T-cell (primary cell): ENCODE results near the gene ADAMTS10. TPM values are rescaled to one million over a fixed set of nuclear protein-coding genes. Genes with fewer than 3 reads are reported as not detected.
"Not testable (repeated sequence)": the region's sequence is repeated elsewhere in the genome, so short reads cannot be mapped to it uniquely, and the experiment has no call there.

Experiments used
- ATAC-seq, 4 experiments: fragments of 200-7000 bp in 3 of 4; fragments of 150-1000 bp in 1 of 4; cut with Tn5 transposase; replicated peaks in 1 of 4; 1 replicate in 3 of 4; 2 replicates in 1 of 4; pipeline ENCODE4 v1.10.0; 2021; ENCODE audit warnings: moderate library complexity in 3 of 4, mild to moderate bottlenecking in 2 of 4, moderate number of reproducible peaks in 1 of 4
- CTCF ChIA-PET, 2 donors: fragments of 300-600 bp; sonication (Branson Sonifier 250); formaldehyde crosslinking; loops; one replicate each; lab custom pipeline; 2022; ENCODE audit warnings: antibody characterized with exemption in 2 of 2; lab: Charles Lee
- POLR2A ChIA-PET, 2 donors: fragments of 300-600 bp; sonication (Branson Sonifier 250); formaldehyde crosslinking; loops; one replicate each; lab custom pipeline; 2022; ENCODE audit warnings: antibody characterized with exemption in 2 of 2; lab: Charles Lee
- DNase-seq, 35 experiments: peaks; one replicate each; pipeline versions ENCODE4 v3.0.0 to v3.0.0-alpha.2; 2013 to 2023
- H3K27ac ChIP-seq: one replicate; pipeline ENCODE4 v1.5.1; 2013; ENCODE audit warnings: low read length
- H3K27me3 ChIP-seq, 2 experiments: replicated peaks in 1 of 2; 1 replicate in 1 of 2; 2 replicates in 1 of 2; pipeline versions ENCODE4 v1.6.1 to v1.7.0; 2013; ENCODE audit warnings: low read length in 1 of 2, mixed read lengths in 1 of 2; ENCODE audit not compliant: control insufficient read depth in 2 of 2, insufficient read depth in 2 of 2; ENCODE audit errors: extremely low read depth in 1 of 2
- H3K36me3 ChIP-seq, 2 donors: 1 replicate in 1 of 2; 2 replicates in 1 of 2; pipeline versions ENCODE4 v1.6.1 to v1.7.0; 2013; ENCODE audit warnings: low read length in 1 of 2; ENCODE audit not compliant: control insufficient read depth in 2 of 2, insufficient read depth in 1 of 2; ENCODE audit errors: extremely low read depth in 1 of 2
- H3K4me1 ChIP-seq, 2 experiments: 1 replicate in 1 of 2; 2 replicates in 1 of 2; pipeline versions ENCODE4 v1.6.1 to v1.7.0; 2013; ENCODE audit warnings: low read length in 2 of 2, mixed read lengths in 1 of 2; ENCODE audit not compliant: insufficient read depth in 2 of 2, control insufficient read depth in 1 of 2; ENCODE audit errors: extremely low read depth in 1 of 2
- H3K4me3 ChIP-seq, 2 donors: 1 replicate in 1 of 2; 2 replicates in 1 of 2; pipeline versions ENCODE4 v1.5.1 to v1.7.0; 2013; ENCODE audit warnings: mild to moderate bottlenecking in 2 of 2, low read length in 1 of 2, moderate library complexity in 1 of 2; ENCODE audit not compliant: control insufficient read depth in 1 of 2; ENCODE audit errors: extremely low read depth in 1 of 2
- H3K9me3 ChIP-seq: 2 replicates; pipeline ENCODE4 v1.7.0; 2013
- H3K27ac Mint-ChIP-seq, 2 donors: one replicate each; pipeline ENCODE4 v1.8.0; 2020 to 2021; ENCODE audit warnings: mild to moderate bottlenecking in 2 of 2, mixed read lengths in 2 of 2
- H3K27me3 Mint-ChIP-seq, 2 donors: one replicate each; pipeline ENCODE4 v1.8.0; 2021 to 2022; ENCODE audit warnings: mixed read lengths in 2 of 2
- H3K36me3 Mint-ChIP-seq: one replicate; pipeline ENCODE4 v1.8.0; 2021; ENCODE audit warnings: mixed read lengths
- H3K4me1 Mint-ChIP-seq, 3 donors: one replicate each; pipeline ENCODE4 v1.8.0; 2020 to 2022; ENCODE audit warnings: mixed read lengths in 3 of 3, mild to moderate bottlenecking in 1 of 3
- H3K4me3 Mint-ChIP-seq, 3 donors: one replicate each; pipeline ENCODE4 v1.8.0; 2020 to 2022; ENCODE audit warnings: mild to moderate bottlenecking in 3 of 3, mixed read lengths in 3 of 3, moderate library complexity in 3 of 3
- H3K9me3 Mint-ChIP-seq, 3 donors: one replicate each; pipeline ENCODE4 v1.8.0; 2020 to 2022; ENCODE audit warnings: mixed read lengths in 3 of 3
- WGBS: methylation state at CpG from one replicate; pipeline ENCODE4 v1.1.5; 2013; ENCODE audit warnings: missing lambda C conversion rate; ENCODE audit not compliant: insufficient coverage; 5-methylcytosine and 5-hydroxymethylcytosine counted together
- total RNA-seq, 35 experiments: library from RNA in 6 of 35; stranded (reverse) in 6 of 35; fragments of 120-200 nt in 1 of 35; gene quantifications; one replicate each; pipeline versions ENCODE4 v1.2.1 to v1.2.4 and lab custom pipeline; 2013 to 2026

The ADAMTS10 gene
- total RNA-seq, 5 donors from 2014 or later (not counting 1 experiment from before 2014, with no cell fraction given): 57.2 to 103 (median 80.1) TPM

- ChIA-PET POLR2A (interaction anchor here in 1 of 2 donors (0.5 to 0.6 kb wide), 2 partner anchors 10 to 1384 kb away, joined by 3 to 5 read pairs; no protein-coding TSS in a partner anchor), CTCF (interaction anchor here in 1 of 2 donors (1.0 to 1.3 kb wide), 3 partner anchors 8 to 90 kb away, joined by 3 read pairs; no protein-coding TSS in a partner anchor)
- Histone ChIP-seq H3K4me1 (peaks cover 21 to 89% of the 10 kb centered on the region in 2 experiments), H3K36me3 (no peaks in the 10 kb centered on the region), H3K4me3 (peak within 1 kb of the TSS; percentile 21 to 81), H3K27me3 (no peaks in the 10 kb centered on the region), H3K27ac (peak within 1 kb of the TSS; percentile 27), H3K9me3 (no peaks in the 10 kb centered on the region)
- peaks cover 67 to 74% (median 72%) of the 10 kb centered on the region in 3 donors for H3K4me1 Mint-ChIP-seq
- peaks cover 11% of the 10 kb centered on the region for H3K36me3 Mint-ChIP-seq
- peak within 1 kb of the TSS; percentile 87 to 99 for H3K27ac Mint-ChIP-seq
- WGBS: no CpG with 5 or more reads among the region's 7 CpGs
- H3K9me3 Mint-ChIP-seq: no peaks in the 10 kb centered on the region
- H3K4me3 Mint-ChIP-seq: peak within 1 kb of the TSS; percentile 87 to 88 (median 88)
- H3K27me3 Mint-ChIP-seq: no peaks in the 10 kb centered on the region
- DNase-seq: peak in 3 of 35 experiments; percentile 26 to 31 (median 29)
- no peak for ATAC-seq
These were observed 33.3 kb downstream of the ADAMTS10 start, which contains the start of gene MYO1F for GRCh38 chr19:8577247-8577646. Gene MYO1F, minus strand, starts transcription at chr19:8577442. Its CDS starts 133 bp downstream, at chr19:8577309.

GRCh38 chr19:8576273-8576993 is 34.1 kb downstream of the ADAMTS10 start:
- H3K9me3 ChIP-seq: no peaks in the 10 kb centered on the region
- H3K4me1 ChIP-seq: peaks cover 26 to 98% of the 10 kb centered on the region in 2 experiments
- peak in 5 of 35 experiments; percentile 24 to 46 (median 29) for DNase-seq
- Mint-ChIP-seq H3K4me3 (peak overlapping the region; percentile 87 to 88 (median 88)), H3K9me3 (no peaks in the 10 kb centered on the region), H3K27ac (peak overlapping the region; percentile 87 to 99), H3K27me3 (no peaks in the 10 kb centered on the region), H3K4me1 (peaks cover 73 to 79% (median 77%) of the 10 kb centered on the region in 3 donors), H3K36me3 (peaks cover 11% of the 10 kb centered on the region)
- ATAC-seq: peak; percentile 8 to 23 (median 15)
- H3K27ac ChIP-seq: peak overlapping the region; percentile 27
- CTCF ChIA-PET: interaction anchor here in 1 of 2 donors (0.7 to 1.3 kb wide), 2 partner anchors 36 to 70 kb away, joined by 3 read pairs; no protein-coding TSS in a partner anchor
- WGBS: 10% methylated on average over 17 of the region's 19 CpGs
- POLR2A ChIA-PET: no interaction called here
- no peaks in the 10 kb centered on the region for H3K27me3 ChIP-seq
- peak overlapping the region; percentile 21 to 81 for H3K4me3 ChIP-seq
- H3K36me3 ChIP-seq: no peaks in the 10 kb centered on the region

DNA sequence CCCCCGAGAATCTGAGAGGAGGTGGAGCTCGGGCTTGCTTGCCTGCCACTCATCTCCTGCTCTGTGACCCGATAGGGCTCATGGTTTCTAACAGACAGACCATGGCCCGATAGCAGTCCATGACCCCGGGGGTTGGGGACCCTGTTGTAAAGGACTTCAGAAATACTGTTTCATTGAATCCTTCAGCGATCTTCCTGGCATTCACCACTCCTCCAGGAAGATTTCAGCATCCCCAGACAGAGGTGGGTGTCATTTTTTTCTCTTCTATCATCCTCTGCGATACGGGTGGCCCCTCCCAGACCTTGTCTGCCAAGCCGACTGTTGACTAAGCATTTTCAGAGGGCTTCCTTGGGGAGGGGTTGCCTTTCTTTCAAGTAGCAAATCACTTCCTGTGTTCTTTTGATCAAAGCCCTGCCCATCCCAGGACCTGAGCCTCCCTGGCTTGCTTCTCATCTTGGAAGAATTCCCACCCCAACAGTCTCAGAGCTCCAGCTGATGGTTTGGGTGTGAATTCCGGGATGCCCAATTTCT is 35.0 kb downstream of the ADAMTS10 start:
- peak in 32 of 35 experiments; percentile 16 to 73 (median 47) for DNase-seq
- no peaks in the 10 kb centered on the region for H3K9me3 ChIP-seq
- 15% methylated on average over 4 of the region's 10 CpGs for WGBS
- H3K4me3 Mint-ChIP-seq: peak overlapping the region; percentile 87 to 88 (median 88)
- peak overlapping the region; percentile 87 to 99 for H3K27ac Mint-ChIP-seq
- no peaks in the 10 kb centered on the region for H3K27me3 Mint-ChIP-seq
- peaks cover 82 to 88% (median 83%) of the 10 kb centered on the region in 3 donors for H3K4me1 Mint-ChIP-seq
- ATAC-seq: peak; percentile 60 to 65 (median 63)
- H3K9me3 Mint-ChIP-seq: no peaks in the 10 kb centered on the region
- peaks cover 31 to 98% of the 10 kb centered on the region in 2 experiments for H3K4me1 ChIP-seq
- no peaks in the 10 kb centered on the region for H3K27me3 ChIP-seq
- H3K27ac ChIP-seq: peak overlapping the region; percentile 35
- ChIA-PET CTCF (interaction anchor here in 1 of 2 donors (0.6 kb wide), 2 partner anchors 24 to 677 kb away, joined by 4 to 5 read pairs; no protein-coding TSS in a partner anchor), POLR2A (interaction anchor here in 1 of 2 donors (0.6 to 0.7 kb wide), 2 partner anchors 130 to 1810 kb away, joined by 3 to 5 read pairs; no protein-coding TSS in a partner anchor)
- peaks cover 13% of the 10 kb centered on the region for H3K36me3 Mint-ChIP-seq
- H3K4me3 ChIP-seq: peak overlapping the region; percentile 21 to 81
- no peaks in the 10 kb centered on the region for H3K36me3 ChIP-seq

GRCh38 chr19:8574619-8574922 is 35.9 kb downstream of the ADAMTS10 start:
- not testable (repeated sequence) for ATAC-seq, H3K9me3 Mint-ChIP-seq, H3K27me3 Mint-ChIP-seq, H3K27me3 ChIP-seq, H3K9me3 ChIP-seq, H3K36me3 ChIP-seq, DNase-seq
- CTCF ChIA-PET: interaction anchor here in 1 of 2 donors (0.8 kb wide), 1 partner anchor 56 kb away, joined by 5 read pairs; no protein-coding TSS in a partner anchor
- peak overlapping the region; percentile 87 to 88 (median 88) for H3K4me3 Mint-ChIP-seq
- H3K4me1 Mint-ChIP-seq: peaks cover 89 to 93% (median 90%) of the 10 kb centered on the region in 3 donors
- WGBS: 71% methylated on average over 3 of the region's 7 CpGs
- H3K4me3 ChIP-seq: peak overlapping the region in 1 of 2 donors; percentile 81
- POLR2A ChIA-PET: interaction anchor here in 1 of 2 donors (0.6 kb wide), 1 partner anchor 70 kb away, joined by 5 read pairs; no protein-coding TSS in a partner anchor
- H3K27ac ChIP-seq: peak overlapping the region; percentile 73
- peak overlapping the region; percentile 98 to 99 for H3K27ac Mint-ChIP-seq
- peaks cover 15% of the 10 kb centered on the region for H3K36me3 Mint-ChIP-seq
- peaks cover 36 to 98% of the 10 kb centered on the region in 2 experiments for H3K4me1 ChIP-seq

- no peaks in the 10 kb centered on the region for H3K9me3 ChIP-seq
- CTCF ChIA-PET: interaction anchor here in 1 of 2 donors (0.6 kb wide), 1 partner anchor 14 kb away, joined by 4 read pairs; no protein-coding TSS in a partner anchor
- H3K27me3 ChIP-seq: no peaks in the 10 kb centered on the region
- no peak for ATAC-seq
- H3K4me3 ChIP-seq: peak overlapping the region in 1 of 2 donors; percentile 47
- no peaks in the 10 kb centered on the region for H3K27me3 Mint-ChIP-seq
- H3K9me3 Mint-ChIP-seq: no peaks in the 10 kb centered on the region
- H3K36me3 ChIP-seq: no peaks in the 10 kb centered on the region
- peak overlapping the region; percentile 98 to 99 for H3K27ac Mint-ChIP-seq
- peaks cover 89 to 93% (median 90%) of the 10 kb centered on the region in 3 donors for H3K4me1 Mint-ChIP-seq
- WGBS: 43% methylated on average over 1 of the region's 7 CpGs
- H3K36me3 Mint-ChIP-seq: peaks cover 24% of the 10 kb centered on the region
- peak overlapping the region; percentile 87 to 88 (median 88) for H3K4me3 Mint-ChIP-seq
- DNase-seq: peak in 1 of 35 experiments; percentile 37
- POLR2A ChIA-PET: no interaction called here
- peak overlapping the region; percentile 73 for H3K27ac ChIP-seq
- H3K4me1 ChIP-seq: peaks cover 45 to 98% of the 10 kb centered on the region in 2 experiments
These were observed 37.2 kb downstream of the ADAMTS10 start for GRCh38 chr19:8573316-8573715.
